Measurements from ENCODE around the gene KRTAP6-3.

KRTAP6-3 gene

DNA sequence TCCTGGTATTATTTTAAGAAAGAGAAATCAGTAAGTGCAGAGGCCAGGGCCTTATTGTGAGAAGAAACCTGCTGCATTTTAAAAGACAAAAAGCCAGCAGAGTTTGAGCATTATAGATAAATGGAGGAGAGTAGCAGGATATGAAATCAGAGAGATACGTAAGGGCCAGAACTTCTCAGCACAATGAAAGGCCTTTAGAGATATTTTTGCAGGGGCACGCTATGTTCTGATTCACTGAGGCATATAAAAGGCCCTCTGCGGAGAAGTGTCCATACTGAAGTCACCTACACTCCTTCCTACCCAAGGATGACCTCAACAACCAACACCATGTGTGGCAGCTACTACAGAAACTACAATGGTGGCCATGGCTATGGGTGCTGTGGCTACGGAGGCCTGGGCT, at the start of gene KRTAP6-3:
Gene KRTAP6-3 (plus strand): TSS at position 301 of the 400 bp plus-strand sequence. CDS start 6 bp downstream, at position 307.
- Histone ChIP-seq H3K27ac (ENCODE audit: low read depth, low read length) (no peak within 1 kb of the TSS), H3K27me3 (ENCODE audit: control insufficient read depth in 5 of 5, insufficient read depth in 4 of 5, low read length in 5 of 5) (no peaks in the 10 kb centered on the region), H3K36me3 (ENCODE audit: control insufficient read depth in 5 of 5, insufficient read depth in 5 of 5, low read length in 5 of 5) (no peaks in the 10 kb centered on the region), H3K4me3 (ENCODE audit: low read depth in 1 of 5, low read length in 5 of 5) (no peak within 1 kb of the TSS), H3K9me3 (ENCODE audit: control insufficient read depth in 5 of 5, low read length in 5 of 5) (no peaks in the 10 kb centered on the region), H3K4me1 (ENCODE audit: control insufficient read depth in 5 of 5, insufficient read depth in 5 of 5, low read length in 5 of 5) (no peaks in the 10 kb centered on the region), H3K9ac (ENCODE audit: low read length in 5 of 5) (no peak within 1 kb of the TSS)

GRCh38 chr21:30552782-30553181, 39.5 kb upstream of the KRTAP6-3 start:
- Histone ChIP-seq H3K4me1 (ENCODE audit: control insufficient read depth in 5 of 5, insufficient read depth in 5 of 5, low read length in 5 of 5) (no peaks in the 10 kb centered on the region), H3K27ac (ENCODE audit: low read depth, low read length) (no peak overlapping the region), H3K36me3 (ENCODE audit: control insufficient read depth in 5 of 5, insufficient read depth in 5 of 5, low read length in 5 of 5) (no peaks in the 10 kb centered on the region), H3K27me3 (ENCODE audit: control insufficient read depth in 5 of 5, insufficient read depth in 4 of 5, low read length in 5 of 5) (no peaks in the 10 kb centered on the region), H3K4me3 (ENCODE audit: low read depth in 1 of 5, low read length in 5 of 5) (no peak overlapping the region), H3K9ac (ENCODE audit: low read length in 5 of 5) (no peak overlapping the region), H3K9me3 (ENCODE audit: control insufficient read depth in 5 of 5, low read length in 5 of 5) (peaks cover 0 to 4% (median 0%) of the 10 kb centered on the region in 5 donors)

- Histone ChIP-seq H3K27ac (ENCODE audit: low read depth, low read length) (no peak overlapping the region), H3K4me3 (ENCODE audit: low read depth in 1 of 5, low read length in 5 of 5) (no peak overlapping the region), H3K4me1 (ENCODE audit: control insufficient read depth in 5 of 5, insufficient read depth in 5 of 5, low read length in 5 of 5) (no peaks in the 10 kb centered on the region), H3K9ac (ENCODE audit: low read length in 5 of 5) (no peak overlapping the region), H3K9me3 (ENCODE audit: control insufficient read depth in 5 of 5, low read length in 5 of 5) (peaks cover 0 to 4% (median 0%) of the 10 kb centered on the region in 5 donors), H3K27me3 (ENCODE audit: control insufficient read depth in 5 of 5, insufficient read depth in 4 of 5, low read length in 5 of 5) (no peaks in the 10 kb centered on the region), H3K36me3 (ENCODE audit: control insufficient read depth in 5 of 5, insufficient read depth in 5 of 5, low read length in 5 of 5) (no peaks in the 10 kb centered on the region)
These were observed 37.1 kb upstream of the KRTAP6-3 start for GRCh38 chr21:30555095-30555494.

- Histone ChIP-seq H3K27ac (ENCODE audit: low read depth, low read length) (no peak within 1 kb of the TSS), H3K27me3 (ENCODE audit: control insufficient read depth in 5 of 5, insufficient read depth in 4 of 5, low read length in 5 of 5) (no peaks in the 10 kb centered on the region), H3K9ac (ENCODE audit: low read length in 5 of 5) (no peak within 1 kb of the TSS), H3K9me3 (ENCODE audit: control insufficient read depth in 5 of 5, low read length in 5 of 5) (no peaks in the 10 kb centered on the region), H3K36me3 (ENCODE audit: control insufficient read depth in 5 of 5, insufficient read depth in 5 of 5, low read length in 5 of 5) (no peaks in the 10 kb centered on the region), H3K4me3 (ENCODE audit: low read depth in 1 of 5, low read length in 5 of 5) (no peak within 1 kb of the TSS), H3K4me1 (ENCODE audit: control insufficient read depth in 5 of 5, insufficient read depth in 5 of 5, low read length in 5 of 5) (no peaks in the 10 kb centered on the region)
These were observed 30.9 kb upstream of the KRTAP6-3 start, which contains the start of gene KRTAP19-7 for GRCh38 chr21:30561264-30561895. TSS of gene KRTAP19-7 (minus strand) at chr21:30561314. CDS start at chr21:30561289, 25 bp downstream.

DNA sequence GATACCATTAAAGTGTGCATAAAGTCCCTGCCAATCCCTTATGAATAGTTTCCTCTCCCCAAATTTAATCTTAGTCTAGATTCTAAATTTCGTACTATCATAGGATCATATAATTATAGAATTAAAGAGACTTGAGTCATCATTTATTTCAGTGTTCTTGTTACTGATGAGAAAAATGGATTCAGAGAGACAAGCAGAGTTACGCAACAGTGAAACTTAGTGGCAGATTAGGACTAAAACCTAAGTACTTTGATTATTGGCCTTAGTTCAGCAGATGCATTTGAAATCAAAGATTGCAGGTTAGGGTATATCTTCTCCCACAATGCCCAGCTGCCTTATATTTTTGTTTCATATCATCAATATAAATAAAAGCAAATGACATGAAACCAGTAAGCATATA, 30.3 kb upstream of the KRTAP6-3 start:
- Histone ChIP-seq H3K27ac (ENCODE audit: low read depth, low read length) (no peak overlapping the region), H3K27me3 (ENCODE audit: control insufficient read depth in 5 of 5, insufficient read depth in 4 of 5, low read length in 5 of 5) (no peaks in the 10 kb centered on the region), H3K9me3 (ENCODE audit: control insufficient read depth in 5 of 5, low read length in 5 of 5) (no peaks in the 10 kb centered on the region), H3K9ac (ENCODE audit: low read length in 5 of 5) (no peak overlapping the region), H3K4me3 (ENCODE audit: low read depth in 1 of 5, low read length in 5 of 5) (no peak overlapping the region), H3K4me1 (ENCODE audit: control insufficient read depth in 5 of 5, insufficient read depth in 5 of 5, low read length in 5 of 5) (no peaks in the 10 kb centered on the region), H3K36me3 (ENCODE audit: control insufficient read depth in 5 of 5, insufficient read depth in 5 of 5, low read length in 5 of 5) (no peaks in the 10 kb centered on the region)

GRCh38 chr21:30563072-30563471, 29.2 kb upstream of the KRTAP6-3 start:
- Histone ChIP-seq H3K9me3 (ENCODE audit: control insufficient read depth in 5 of 5, low read length in 5 of 5) (no peaks in the 10 kb centered on the region), H3K4me3 (ENCODE audit: low read depth in 1 of 5, low read length in 5 of 5) (no peak overlapping the region), H3K4me1 (ENCODE audit: control insufficient read depth in 5 of 5, insufficient read depth in 5 of 5, low read length in 5 of 5) (no peaks in the 10 kb centered on the region), H3K36me3 (ENCODE audit: control insufficient read depth in 5 of 5, insufficient read depth in 5 of 5, low read length in 5 of 5) (no peaks in the 10 kb centered on the region), H3K27me3 (ENCODE audit: control insufficient read depth in 5 of 5, insufficient read depth in 4 of 5, low read length in 5 of 5) (no peaks in the 10 kb centered on the region), H3K27ac (ENCODE audit: low read depth, low read length) (no peak overlapping the region), H3K9ac (ENCODE audit: low read length in 5 of 5) (no peak overlapping the region)

DNA sequence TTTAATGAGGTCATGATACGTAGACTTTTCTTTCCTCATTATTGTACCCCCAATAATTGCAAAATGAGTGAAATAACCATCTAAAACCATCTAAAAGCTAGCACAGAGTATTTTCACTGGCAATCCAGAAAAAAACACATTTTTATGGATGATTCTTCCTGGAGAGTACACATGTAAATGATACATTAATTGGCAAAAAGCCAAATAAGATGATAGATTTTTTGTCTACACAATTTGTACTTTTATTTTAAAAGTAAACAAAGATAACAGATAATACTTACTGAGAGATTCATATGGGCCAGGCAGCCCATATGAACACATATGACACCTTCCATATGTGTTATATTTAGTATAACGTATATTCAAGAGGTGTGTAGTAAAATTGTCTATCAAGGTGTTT, 28.6 kb upstream of the KRTAP6-3 start:
- no peak overlapping the region for H3K27ac ChIP-seq (ENCODE audit: low read depth, low read length)
- no peaks in the 10 kb centered on the region for H3K27me3 ChIP-seq (ENCODE audit: control insufficient read depth in 5 of 5, insufficient read depth in 4 of 5, low read length in 5 of 5)
- H3K9me3 ChIP-seq (ENCODE audit: control insufficient read depth in 5 of 5, low read length in 5 of 5): no peaks in the 10 kb centered on the region
- no peak overlapping the region for H3K4me3 ChIP-seq (ENCODE audit: low read depth in 1 of 5, low read length in 5 of 5)
- no peaks in the 10 kb centered on the region for H3K36me3 ChIP-seq (ENCODE audit: control insufficient read depth in 5 of 5, insufficient read depth in 5 of 5, low read length in 5 of 5)
- no peaks in the 10 kb centered on the region for H3K4me1 ChIP-seq (ENCODE audit: control insufficient read depth in 5 of 5, insufficient read depth in 5 of 5, low read length in 5 of 5)
- H3K9ac ChIP-seq (ENCODE audit: low read length in 5 of 5): no peak overlapping the region

- Histone ChIP-seq H3K4me1 (ENCODE audit: control insufficient read depth in 5 of 5, insufficient read depth in 5 of 5, low read length in 5 of 5) (no peaks in the 10 kb centered on the region), H3K36me3 (ENCODE audit: control insufficient read depth in 5 of 5, insufficient read depth in 5 of 5, low read length in 5 of 5) (no peaks in the 10 kb centered on the region), H3K4me3 (ENCODE audit: low read depth in 1 of 5, low read length in 5 of 5) (no peak overlapping the region), H3K9ac (ENCODE audit: low read length in 5 of 5) (no peak overlapping the region), H3K9me3 (ENCODE audit: control insufficient read depth in 5 of 5, low read length in 5 of 5) (no peaks in the 10 kb centered on the region), H3K27ac (ENCODE audit: low read depth, low read length) (no peak overlapping the region), H3K27me3 (ENCODE audit: control insufficient read depth in 5 of 5, insufficient read depth in 4 of 5, low read length in 5 of 5) (no peaks in the 10 kb centered on the region)
These were observed 24.6 kb upstream of the KRTAP6-3 start for GRCh38 chr21:30567617-30568016.

DNA sequence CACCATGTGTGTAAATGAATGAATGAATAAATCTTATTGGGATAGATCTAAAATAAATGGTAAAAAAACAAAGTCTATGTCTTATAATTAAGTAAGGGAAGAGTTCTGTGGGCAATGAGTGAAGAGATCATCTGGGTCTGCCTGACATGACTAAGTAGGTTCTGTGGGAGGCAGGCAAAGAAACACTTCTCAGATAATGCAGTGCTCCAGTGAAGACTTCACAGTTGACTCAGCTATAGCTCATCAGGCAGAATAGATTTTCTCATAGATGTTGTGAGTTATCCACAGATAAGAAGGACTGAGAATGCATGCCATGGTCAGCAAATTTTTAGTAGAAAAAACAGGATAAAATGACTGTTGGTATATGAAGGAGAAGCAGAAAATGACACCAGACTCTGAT, 14.5 kb upstream of the KRTAP6-3 start:
- no peaks in the 10 kb centered on the region for H3K4me1 ChIP-seq (ENCODE audit: control insufficient read depth in 5 of 5, insufficient read depth in 5 of 5, low read length in 5 of 5)
- H3K9me3 ChIP-seq (ENCODE audit: control insufficient read depth in 5 of 5, low read length in 5 of 5): no peaks in the 10 kb centered on the region
- no peak overlapping the region for H3K27ac ChIP-seq (ENCODE audit: low read depth, low read length)
- H3K9ac ChIP-seq (ENCODE audit: low read length in 5 of 5): no peak overlapping the region
- H3K4me3 ChIP-seq (ENCODE audit: low read depth in 1 of 5, low read length in 5 of 5): no peak overlapping the region
- no peaks in the 10 kb centered on the region for H3K36me3 ChIP-seq (ENCODE audit: control insufficient read depth in 5 of 5, insufficient read depth in 5 of 5, low read length in 5 of 5)
- H3K27me3 ChIP-seq (ENCODE audit: control insufficient read depth in 5 of 5, insufficient read depth in 4 of 5, low read length in 5 of 5): no peaks in the 10 kb centered on the region

DNA sequence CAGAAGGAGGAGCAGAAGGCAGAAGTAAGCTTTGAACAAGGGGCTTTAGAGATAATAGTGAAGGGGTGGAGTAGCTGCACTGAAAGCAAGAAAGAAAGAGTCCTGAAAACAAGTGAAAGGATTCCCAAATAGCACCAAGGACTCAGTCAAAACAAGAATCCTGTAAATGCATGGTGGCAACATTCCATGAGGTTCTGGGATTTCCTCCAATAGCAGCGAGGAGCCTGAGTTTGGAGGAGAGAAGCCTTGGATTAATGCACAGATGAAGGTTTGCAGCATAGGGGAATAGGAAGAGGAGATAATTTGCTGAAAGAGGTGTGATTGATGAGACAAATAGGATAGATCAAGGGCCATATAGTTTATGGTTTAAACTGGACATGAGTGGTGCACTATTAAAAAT, 12.9 kb upstream of the KRTAP6-3 start:
- Histone ChIP-seq H3K9ac (ENCODE audit: low read length in 5 of 5) (no peak overlapping the region), H3K27ac (ENCODE audit: low read depth, low read length) (no peak overlapping the region), H3K36me3 (ENCODE audit: control insufficient read depth in 5 of 5, insufficient read depth in 5 of 5, low read length in 5 of 5) (no peaks in the 10 kb centered on the region), H3K4me1 (ENCODE audit: control insufficient read depth in 5 of 5, insufficient read depth in 5 of 5, low read length in 5 of 5) (no peaks in the 10 kb centered on the region), H3K27me3 (ENCODE audit: control insufficient read depth in 5 of 5, insufficient read depth in 4 of 5, low read length in 5 of 5) (no peaks in the 10 kb centered on the region), H3K4me3 (ENCODE audit: low read depth in 1 of 5, low read length in 5 of 5) (no peak overlapping the region), H3K9me3 (ENCODE audit: control insufficient read depth in 5 of 5, low read length in 5 of 5) (no peaks in the 10 kb centered on the region)

All from subcutaneous abdominal adipose tissue (tissue), 5 donors.